Epithelial cell of proximal tubule (primary cell): ENCODE results near the gene PBLD. TPM values are rescaled to one million over a fixed set of nuclear protein-coding genes. Genes with fewer than 3 reads are reported as not detected.

Experiments used
- DNase-seq: peaks from one replicate; pipeline ENCODE4 v3.0.0-alpha.2; 2011; ENCODE audit warnings: low read depth
- H3K4me3 ChIP-seq: 2 replicates; pipeline ENCODE4 v1.5.1; 2011; ENCODE audit warnings: low read depth, mild to moderate bottlenecking, low read length
- total RNA-seq: library from RNA; depleted of rRNA; stranded (reverse); fragments of >200 nt; gene quantifications from 2 replicates; pipeline ENCODE4 v1.2.3, GENCODE V29; 2015
- TF ChIP-seq, protein P1 (sequence below): conservative IDR thresholded peaks from 2 replicates; pipeline ENCODE4 v1.5.1; 2012; ENCODE audit warnings: low read depth, mild to moderate bottlenecking, low read length

PBLD gene
- total RNA-seq, 1 donor from 2014 or later: 1.7 TPM

- DNase-seq: no peak
Observed at GRCh38 chr10:68235111-68235510, 97.6 kb downstream of the PBLD start.

DNA sequence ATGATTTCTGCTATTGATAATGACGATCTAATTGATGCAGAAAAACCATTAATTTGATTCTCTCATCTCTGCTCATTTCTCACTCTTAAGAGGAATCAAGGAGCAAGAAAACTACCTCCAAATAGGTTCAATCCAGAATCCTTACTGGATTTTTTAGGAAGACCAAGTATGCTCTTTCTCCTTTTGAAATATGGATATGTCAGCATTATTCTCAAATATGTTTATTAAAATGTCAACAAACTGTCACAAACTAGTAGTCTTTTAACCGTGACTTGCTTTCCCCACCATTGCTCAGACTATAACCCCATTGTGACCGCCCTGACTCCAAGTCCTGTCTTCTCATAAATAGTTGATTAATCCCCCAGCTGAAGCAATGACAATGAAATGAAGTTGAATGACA lies 99.7 kb downstream of the PBLD start:
- no peak overlapping the region for H3K4me3 ChIP-seq
- no peak for DNase-seq
- TF ChIP-seq, protein P1, sequence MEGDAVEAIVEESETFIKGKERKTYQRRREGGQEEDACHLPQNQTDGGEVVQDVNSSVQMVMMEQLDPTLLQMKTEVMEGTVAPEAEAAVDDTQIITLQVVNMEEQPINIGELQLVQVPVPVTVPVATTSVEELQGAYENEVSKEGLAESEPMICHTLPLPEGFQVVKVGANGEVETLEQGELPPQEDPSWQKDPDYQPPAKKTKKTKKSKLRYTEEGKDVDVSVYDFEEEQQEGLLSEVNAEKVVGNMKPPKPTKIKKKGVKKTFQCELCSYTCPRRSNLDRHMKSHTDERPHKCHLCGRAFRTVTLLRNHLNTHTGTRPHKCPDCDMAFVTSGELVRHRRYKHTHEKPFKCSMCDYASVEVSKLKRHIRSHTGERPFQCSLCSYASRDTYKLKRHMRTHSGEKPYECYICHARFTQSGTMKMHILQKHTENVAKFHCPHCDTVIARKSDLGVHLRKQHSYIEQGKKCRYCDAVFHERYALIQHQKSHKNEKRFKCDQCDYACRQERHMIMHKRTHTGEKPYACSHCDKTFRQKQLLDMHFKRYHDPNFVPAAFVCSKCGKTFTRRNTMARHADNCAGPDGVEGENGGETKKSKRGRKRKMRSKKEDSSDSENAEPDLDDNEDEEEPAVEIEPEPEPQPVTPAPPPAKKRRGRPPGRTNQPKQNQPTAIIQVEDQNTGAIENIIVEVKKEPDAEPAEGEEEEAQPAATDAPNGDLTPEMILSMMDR: no peak

More at GRCh38 chr10:68235111-68235510, 97.6 kb downstream of the PBLD start:
- no peak overlapping the region for H3K4me3 ChIP-seq
- TF ChIP-seq, protein P1: no peak

Other genes with a start within 250 kb of the PBLD start
- 0.36 and 0.98 TPM in 2 replicates for gene MYPN, start 223.4 kb downstream of the PBLD start, total RNA-seq
- gene ATOH7, start 100.8 kb downstream of the PBLD start, total RNA-seq: 0.58 TPM in 1 of 2 replicates, not detected in the other
- 43.1 and 44.5 TPM in 2 replicates for gene HNRNPH3, start 864 bp downstream of the PBLD start, total RNA-seq
- gene RUFY2, start 74.3 kb upstream of the PBLD start, total RNA-seq: 8.5 and 11.1 TPM in 2 replicates
- gene DNA2, start 139.0 kb upstream of the PBLD start, total RNA-seq: 17.0 and 23.7 TPM in 2 replicates
- 7.3 and 11.9 TPM in 2 replicates for gene SLC25A16, start 194.6 kb upstream of the PBLD start, total RNA-seq
- 0.52 and 1.0 TPM in 2 replicates for gene TET1, start 227.4 kb upstream of the PBLD start, total RNA-seq